Measurements from ENCODE around the gene PMIS2. TPM values are rescaled to one million over a fixed set of nuclear protein-coding genes. Genes with fewer than 3 reads are reported as not detected.

The PMIS2 gene
- total and polyA plus RNA-seq, 2 of the 8 experiments (the other 6 are each of a cell fraction or from before 2014, with no cell fraction given): not detected

DNA sequence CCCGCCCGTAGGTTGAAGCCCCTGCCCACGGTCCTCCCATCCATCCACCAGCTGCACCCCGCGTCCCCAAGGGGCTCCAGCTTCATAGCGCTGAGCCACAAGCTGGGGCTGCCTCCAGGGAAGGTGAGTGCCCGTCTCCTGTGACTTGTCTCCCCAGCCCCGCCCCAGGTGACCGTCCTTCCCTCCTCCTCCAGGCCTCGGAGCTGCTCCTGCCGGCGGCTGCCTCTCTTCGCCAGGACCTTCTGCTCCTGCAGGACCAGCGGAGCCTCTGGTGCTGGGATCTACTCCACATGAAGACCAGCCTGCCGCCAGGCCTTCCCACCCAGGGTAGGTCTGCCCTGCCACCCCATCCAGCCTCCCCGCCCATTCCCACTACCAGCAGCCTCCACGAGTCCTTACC, 34.0 kb downstream of the PMIS2 start:
- Histone ChIP-seq H2BK120ac (replicated peaks; ENCODE audit: low read depth, low read length) (no peak overlapping the region), H4K5ac (ENCODE audit: insufficient read length, low read depth, low read length) (no peak overlapping the region), H3K79me1 (ENCODE audit: low read depth, low read length) (no peaks in the 10 kb centered on the region), H2AFZ (ENCODE audit: low read length) (no peak overlapping the region), H2BK15ac (ENCODE audit: low read length) (no peak overlapping the region), H3K23me2 (ENCODE audit: low read depth, low read length) (no peaks in the 10 kb centered on the region), H2BK12ac (ENCODE audit: low read depth, low read length) (no peak overlapping the region), H4K20me1 (replicated peaks in 1 of 2; ENCODE audit: control insufficient read depth in 1 of 2, insufficient read depth in 2 of 2, low read length in 2 of 2) (peaks cover 0 to 5% of the 10 kb centered on the region in 2 experiments), H4K8ac (ENCODE audit: extremely low read depth, insufficient read depth, low read length) (no peak overlapping the region), H3K23ac (ENCODE audit: insufficient read length) (no peak overlapping the region), H3K36me3 (ENCODE audit: control insufficient read depth in 2 of 4, insufficient read depth in 4 of 4, low read length in 3 of 4) (peaks cover 4 to 15% (median 8%) of the 10 kb centered on the region in 4 experiments; a peak in 5 of 8 replicates), H3K9me3 (ENCODE audit: insufficient read depth in 2 of 2, low read depth in 1 of 2, low read length in 1 of 2) (no peaks in the 10 kb centered on the region), H3K18ac (ENCODE audit: extremely low read depth, low read length) (no peak overlapping the region), H3K4me3 (ENCODE audit: extremely low read depth in 1 of 4, insufficient read depth in 2 of 4, low read depth in 3 of 4, low read length in 4 of 4) (no peak overlapping the region), H3K9ac (replicated peaks in 1 of 4; ENCODE audit: extremely low read depth in 1 of 4, low read depth in 3 of 4, low read length in 3 of 4) (no peak overlapping the region), H3K79me2 (ENCODE audit: control insufficient read depth in 1 of 2, insufficient read depth in 2 of 2, low read length in 2 of 2) (no peaks in the 10 kb centered on the region), H3K27me3 (replicated peaks in 1 of 4; ENCODE audit: control insufficient read depth in 3 of 4, extremely low read depth in 1 of 4, insufficient read depth in 3 of 4, low read length in 3 of 4) (no peaks in the 10 kb centered on the region), H2BK20ac (ENCODE audit: low read length) (no peak overlapping the region), H4K91ac (replicated peaks; ENCODE audit: insufficient read length, low read length) (no peak overlapping the region), H2AK5ac (ENCODE audit: low read depth, low read length) (no peak overlapping the region), H3K14ac (ENCODE audit: insufficient read length) (no peak overlapping the region), H3K56ac (replicated peaks; ENCODE audit: insufficient read length, low read depth, low read length) (no peak overlapping the region), H3K4me2 (ENCODE audit: insufficient read depth in 1 of 2, low read depth in 2 of 2, low read length in 2 of 2) (no peak overlapping the region), H3K4ac (replicated peaks; ENCODE audit: insufficient read length, low read depth, low read length) (no peak overlapping the region), H2BK5ac (ENCODE audit: low read depth, low read length) (no peak overlapping the region), H3K4me1 (replicated peaks in 1 of 4; ENCODE audit: control insufficient read depth in 3 of 4, insufficient read depth in 4 of 4, low read length in 3 of 4) (no peaks in the 10 kb centered on the region), H3K27ac (ENCODE audit: low read depth, low read length) (no peak overlapping the region)
- POLR2A ChIA-PET (ENCODE audit: partially characterized antibody): interaction anchor here (1.7 kb wide), 1 partner anchor 18 kb away, joined by 6 read pairs; no protein-coding TSS in a partner anchor
- WGBS, 2 experiments (ENCODE audit: extremely low coverage in 1 of 2, insufficient coverage in 1 of 2, insufficient read length in 1 of 2, insufficient replicate concordance in 2 of 2, low coverage in 1 of 2, low lambda C conversion rate in 2 of 2, missing lambda C conversion rate in 1 of 2): 92% methylated on average over 13 of the region's 17 CpGs; no CpG with 5 or more reads in 1 of the 2 experiments
- FAIRE-seq (no peak), DNase-seq (ENCODE audit: low read depth in 1 of 2, low spot score in 2 of 2) (no peak)
- CTCF ChIA-PET (ENCODE audit: partially characterized antibody): interaction anchor here (1.1 to 1.5 kb wide), 2 partner anchors 10 to 64 kb away, joined by 3 read pairs; no protein-coding TSS in a partner anchor
- no peak for TF ChIP-seq KDM1A (IDR thresholded peaks at IDR 0.05; ENCODE audit: borderline replicate concordance, low read length)
- TF ChIP-seq NRF1 (IDR thresholded peaks at IDR 0.05; ENCODE audit: low read depth, low read length): no peak
- no peak for TF ChIP-seq GTF2F1 (IDR thresholded peaks at IDR 0.05; ENCODE audit: borderline replicate concordance, low read depth, low read length)
- no peak for TF ChIP-seq GABPA (IDR thresholded peaks at IDR 0.05; ENCODE audit: borderline replicate concordance, insufficient read depth, low read length)
- no peak for TF ChIP-seq BRCA1 (IDR thresholded peaks at IDR 0.05; ENCODE audit: low read depth, low read length)
- TF ChIP-seq ZNF274 (IDR thresholded peaks at IDR 0.05; ENCODE audit: borderline replicate concordance, extremely low read depth, low read length): no peak
- TF ChIP-seq ATF3 (IDR thresholded peaks at IDR 0.05; ENCODE audit: insufficient read depth, low read depth, low read length): no peak
